NCI-H1048 (cell line): ENCODE data around the gene SH3D21.

Experiments used
- DNase-seq: peaks from one replicate; lab custom pipeline; 2025; lab: John Stamatoyannopoulos, UW

The SH3D21 gene

GRCh38 chr1:36303650-36304360 lies 2.4 kb upstream of the SH3D21 start:
- DNase-seq, result no peak

- DNase-seq, result no peak
Observed at GRCh38 chr1:36304521-36304920, 1.6 kb upstream of the SH3D21 start.

- DNase-seq, result no peak
Observed at GRCh38 chr1:36304970-36305914, 926 bp upstream of the SH3D21 start.

GRCh38 chr1:36305915-36306209 lies 306 bp upstream of the SH3D21 start:
- no peak for DNase-seq

GRCh38 chr1:36306902-36307456 lies 811 bp downstream of the SH3D21 start:
- peak; percentile 88 for DNase-seq

- DNase-seq, result no peak
Observed at GRCh38 chr1:36307601-36308330, 1.6 kb downstream of the SH3D21 start.

GRCh38 chr1:36309397-36309796 lies 3.2 kb downstream of the SH3D21 start:
- no peak for DNase-seq

- DNase-seq, result no peak
Observed at GRCh38 chr1:36320291-36320761, 14.2 kb downstream of the SH3D21 start.

GRCh38 chr1:36320767-36321118 lies 14.6 kb downstream of the SH3D21 start:
- DNase-seq, result no peak

GRCh38 chr1:36321119-36321951 lies 15.2 kb downstream of the SH3D21 start:
- DNase-seq, result no peak

- no peak for DNase-seq
Observed at GRCh38 chr1:36322041-36322785, 16.0 kb downstream of the SH3D21 start.

GRCh38 chr1:36322786-36323635 lies 16.8 kb downstream of the SH3D21 start:
- DNase-seq, result no peak

GRCh38 chr1:36323636-36324352 lies 17.6 kb downstream of the SH3D21 start, which contains the start of gene EVA1B:
Gene EVA1B (minus strand): TSS chr1:36323645. CDS start chr1:36323037, 608 bp downstream.
- no peak for DNase-seq

GRCh38 chr1:36324353-36324703 lies 18.2 kb downstream of the SH3D21 start:
- DNase-seq, result no peak

GRCh38 chr1:36326499-36326898 lies 20.3 kb downstream of the SH3D21 start:
- DNase-seq, result no peak

- no peak for DNase-seq
Observed at GRCh38 chr1:36327421-36328087, 21.4 kb downstream of the SH3D21 start.

GRCh38 chr1:36328088-36328480 lies 21.9 kb downstream of the SH3D21 start:
- DNase-seq, result no peak

- DNase-seq, result no peak
Observed at GRCh38 chr1:36328713-36329112, 22.5 kb downstream of the SH3D21 start.
